CD4-positive, alpha-beta T cell treated with Interleukin-15 for 4 hours (primary cell): ENCODE data around the gene UBE2U.
"Not testable (repeated sequence)": the region's sequence is repeated elsewhere in the genome, so short reads cannot be mapped to it uniquely, and the experiment has no call there.

ENCODE experiments used
- DNase-seq: peaks from one replicate; pipeline ENCODE4 v3.0.0-alpha.2; 2020; ENCODE audit warnings: low spot score

UBE2U gene

DNA sequence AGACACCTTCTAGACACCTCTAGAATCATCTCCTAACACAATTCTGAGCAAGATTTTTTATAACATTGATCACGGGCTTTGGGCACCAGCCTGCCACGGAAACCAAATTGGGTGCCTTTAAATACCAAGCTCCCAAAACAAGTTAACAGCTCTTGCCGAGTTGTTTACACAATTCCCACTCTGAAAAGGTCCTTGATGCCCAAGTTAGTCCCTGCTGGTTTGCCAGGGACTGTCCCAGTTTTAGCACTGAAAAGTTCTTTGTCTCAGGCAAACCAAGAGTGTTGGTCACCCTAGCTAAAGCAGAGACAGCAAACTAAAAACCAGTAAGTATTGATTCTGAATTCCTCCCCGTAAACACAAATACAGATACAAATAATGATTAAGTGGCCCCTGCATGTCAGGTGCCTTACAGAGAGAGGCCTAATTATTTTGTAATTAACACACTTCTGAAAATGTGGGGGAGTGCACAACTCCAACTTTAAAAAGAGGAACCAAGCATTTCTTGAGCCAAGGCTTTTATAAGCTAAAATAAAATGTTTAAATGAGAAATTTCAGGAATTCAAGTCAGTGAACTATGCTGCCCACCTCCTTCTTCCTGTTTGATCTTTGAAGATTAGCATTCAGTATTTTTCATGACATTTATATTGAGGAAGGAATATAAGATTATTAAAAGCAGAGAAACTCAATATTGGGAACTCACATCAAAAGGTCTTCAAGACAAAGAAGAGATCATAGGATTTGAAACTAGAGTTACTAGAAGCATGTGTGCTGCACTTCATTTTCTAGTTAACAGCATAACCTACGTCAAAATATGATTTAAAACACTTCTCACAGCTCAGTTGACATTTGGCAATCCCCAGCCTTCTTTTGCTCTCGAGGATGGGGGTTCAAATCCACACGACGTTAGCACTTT, 9.0 kb upstream of the UBE2U start:
- DNase-seq, result no peak

DNA sequence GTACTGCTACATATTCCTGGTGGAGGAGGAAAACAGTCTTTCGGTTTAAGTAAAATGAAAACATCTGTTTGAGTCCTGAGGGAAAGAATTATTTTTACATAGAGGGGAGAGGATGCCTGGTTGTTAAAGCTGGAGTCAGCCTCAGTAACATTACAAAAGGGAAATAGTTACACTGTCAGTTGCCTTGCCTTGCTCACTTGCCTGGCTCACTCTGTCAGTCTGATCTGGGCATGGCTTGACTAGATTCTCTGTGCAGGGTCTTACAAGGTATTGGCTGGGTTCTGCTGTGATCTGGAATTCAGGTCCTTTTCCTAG, 8.4 kb upstream of the UBE2U start:
- no peak for DNase-seq

DNA sequence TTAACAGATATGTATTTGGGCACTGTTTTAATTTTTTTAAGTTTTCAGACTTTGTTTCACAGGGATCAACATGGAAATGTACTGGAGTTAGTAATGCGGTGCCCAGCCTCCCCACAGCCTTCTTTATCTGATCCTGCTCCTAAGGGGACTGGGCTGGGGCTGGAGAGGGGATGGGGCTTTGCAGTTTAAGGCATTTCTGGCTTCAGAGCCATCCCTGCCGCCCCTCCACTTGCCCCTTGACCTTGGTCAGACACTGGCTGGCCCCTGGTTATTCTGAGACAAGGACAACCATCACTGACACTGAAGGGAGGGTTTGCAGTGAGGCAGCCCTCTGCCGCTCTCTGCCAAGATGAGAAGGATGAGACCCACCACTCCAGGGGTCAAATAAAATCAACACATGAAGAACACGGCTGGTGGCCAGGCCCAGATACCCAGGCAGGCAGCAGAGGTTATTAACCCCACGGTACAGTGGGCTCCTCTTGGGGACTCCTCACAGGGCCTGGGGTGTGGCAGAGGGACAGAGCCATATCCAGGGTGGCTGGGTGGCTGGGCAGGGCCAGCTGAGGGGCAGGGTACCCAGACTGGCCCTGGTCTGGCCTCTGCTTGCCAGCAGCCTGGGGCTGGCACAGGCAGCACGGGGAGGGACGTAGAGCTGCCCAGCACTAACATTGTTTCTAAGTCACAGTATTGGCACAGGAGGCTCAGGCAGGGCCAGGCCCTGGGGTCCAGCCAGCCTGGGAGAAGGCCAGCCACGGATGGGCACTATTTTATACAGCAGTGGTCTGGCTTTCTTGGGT, 7.2 kb upstream of the UBE2U start:
- DNase-seq, result no peak

DNA sequence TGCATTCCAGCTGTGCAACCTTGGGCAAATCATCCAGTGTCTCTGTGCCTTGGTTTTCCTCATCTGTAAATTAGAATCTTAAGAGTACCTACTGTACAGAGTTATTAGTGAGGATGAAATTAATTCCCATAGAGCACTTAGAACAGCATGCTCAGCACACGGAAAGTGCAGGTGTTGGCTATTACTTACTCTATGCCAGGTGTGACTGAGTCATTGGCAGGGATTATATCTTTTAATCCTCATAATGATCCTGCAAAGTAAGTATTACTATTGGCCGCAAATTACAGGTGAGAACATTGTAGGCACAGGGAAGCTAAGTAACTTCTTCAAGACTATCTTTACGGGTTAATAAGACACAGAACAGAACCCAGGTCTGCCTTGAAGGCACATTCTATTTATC, 6.3 kb upstream of the UBE2U start:
- no peak for DNase-seq

DNA sequence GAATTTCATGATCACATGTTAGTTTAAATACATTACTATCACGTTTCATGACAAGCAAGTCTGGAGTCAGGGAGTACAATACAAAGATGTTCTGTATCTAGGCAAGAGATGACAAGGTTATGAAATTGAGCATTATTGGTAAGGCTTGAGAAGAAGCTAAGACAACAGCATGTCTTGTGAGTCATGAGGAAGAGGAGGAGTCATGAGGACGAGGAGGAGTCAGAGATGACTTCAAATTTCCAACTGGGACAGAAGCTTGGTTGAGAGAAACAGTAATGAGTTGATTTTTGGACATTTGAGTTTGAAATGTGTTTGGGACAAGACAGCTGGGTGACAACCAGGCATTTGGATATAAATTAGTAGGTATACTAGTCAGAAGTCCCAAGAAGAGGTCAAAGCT, 4.3 kb upstream of the UBE2U start:
- no peak for DNase-seq

DNA sequence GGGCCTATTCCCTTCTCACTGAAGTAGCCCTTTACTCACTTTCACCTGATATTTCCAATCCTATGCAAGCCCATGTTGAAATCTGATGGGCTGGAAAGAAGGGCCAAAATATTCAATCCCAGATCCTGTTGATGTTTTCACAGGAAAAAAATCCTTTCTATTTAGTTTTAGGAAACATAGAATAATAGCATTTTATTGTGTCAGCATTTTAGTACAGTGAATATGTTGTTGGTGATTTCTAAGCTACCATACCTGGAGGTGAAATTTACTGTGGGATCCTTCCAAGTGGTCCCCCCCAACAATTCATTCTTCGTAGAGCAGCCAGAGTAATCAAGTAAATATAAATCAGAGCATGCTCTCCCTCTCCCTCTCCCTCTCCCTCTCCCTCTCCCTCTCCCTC, 3.4 kb upstream of the UBE2U start:
- DNase-seq, result no peak

DNA sequence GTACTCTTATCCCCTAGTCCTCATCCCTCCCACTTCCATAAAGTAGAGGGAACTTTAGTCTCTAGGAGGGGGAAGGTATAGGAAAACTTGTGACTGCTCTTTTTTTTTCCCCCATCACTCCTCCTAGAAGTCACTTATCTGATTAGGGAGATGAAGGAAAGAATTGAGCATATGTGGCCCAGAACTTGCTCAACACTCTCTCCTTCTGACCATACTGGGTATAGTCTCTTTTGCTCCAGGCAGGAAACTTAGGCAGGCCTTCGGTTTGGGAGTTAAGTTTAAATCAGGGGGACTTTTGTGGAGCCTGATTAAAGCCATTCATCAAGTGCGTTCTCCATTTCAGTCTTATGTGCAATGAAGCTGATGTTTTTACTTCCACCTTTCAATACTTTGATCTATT, 5.8 kb downstream of the UBE2U start:
- no peak for DNase-seq

DNA sequence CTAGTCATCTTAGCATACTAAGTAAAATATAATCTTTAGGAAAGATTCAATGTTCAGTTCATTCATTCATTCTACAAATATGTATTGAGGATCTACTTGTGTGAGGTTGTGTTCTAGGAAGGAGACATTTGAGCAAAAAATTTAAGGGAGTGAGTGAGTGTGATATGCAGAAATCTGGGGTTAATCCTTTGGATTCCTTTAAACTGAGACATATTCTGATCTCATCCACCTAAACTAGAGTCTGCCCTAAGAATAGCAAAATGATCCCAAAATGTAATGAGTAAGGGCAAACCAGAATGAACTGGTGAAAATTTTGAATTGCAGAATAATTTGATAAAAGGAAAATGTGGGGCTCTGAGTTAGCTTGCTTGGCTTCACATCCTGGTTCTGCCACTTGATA, 8.6 kb downstream of the UBE2U start:
- DNase-seq, result no peak

DNA sequence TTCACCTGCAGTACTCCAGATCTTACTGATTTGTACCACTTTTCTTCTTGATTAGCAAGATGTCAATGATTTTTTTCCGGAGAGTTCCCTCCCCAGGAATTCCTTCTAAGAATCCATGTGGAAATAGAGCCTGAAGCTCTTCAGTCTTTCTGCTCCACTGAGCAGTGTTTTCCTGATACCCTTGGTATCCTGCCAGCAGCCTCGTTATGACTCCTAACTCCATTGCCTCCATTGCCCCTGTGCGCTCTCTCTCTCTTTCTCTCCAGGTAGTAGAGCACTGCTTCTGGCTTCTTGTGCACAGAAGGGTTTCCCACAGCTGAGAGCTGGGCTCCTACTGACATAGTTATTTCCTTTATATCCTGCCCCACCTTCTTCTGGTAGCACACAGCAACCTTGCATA, 12.2 kb downstream of the UBE2U start:
- no peak for DNase-seq

DNA sequence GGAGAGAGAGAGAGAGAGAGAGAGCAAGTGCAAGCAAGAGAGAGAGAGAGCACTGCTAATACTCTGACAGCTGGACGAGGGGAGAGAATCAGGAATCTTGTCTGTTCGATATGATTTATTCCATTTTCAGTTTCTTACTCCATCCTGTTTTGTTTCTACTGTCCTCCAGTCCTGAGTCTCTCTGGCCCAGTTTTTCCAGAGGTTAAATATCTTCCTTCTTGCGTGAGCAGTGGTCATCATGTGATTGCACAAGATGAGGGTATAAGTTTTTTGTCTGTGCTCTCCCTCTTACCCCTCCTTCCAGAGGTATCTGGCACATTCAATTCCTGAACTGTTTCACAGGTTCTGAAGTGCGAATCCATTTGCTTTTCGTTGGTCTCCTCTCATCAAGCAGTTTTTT, 16.8 kb downstream of the UBE2U start:
- no peak for DNase-seq

DNA sequence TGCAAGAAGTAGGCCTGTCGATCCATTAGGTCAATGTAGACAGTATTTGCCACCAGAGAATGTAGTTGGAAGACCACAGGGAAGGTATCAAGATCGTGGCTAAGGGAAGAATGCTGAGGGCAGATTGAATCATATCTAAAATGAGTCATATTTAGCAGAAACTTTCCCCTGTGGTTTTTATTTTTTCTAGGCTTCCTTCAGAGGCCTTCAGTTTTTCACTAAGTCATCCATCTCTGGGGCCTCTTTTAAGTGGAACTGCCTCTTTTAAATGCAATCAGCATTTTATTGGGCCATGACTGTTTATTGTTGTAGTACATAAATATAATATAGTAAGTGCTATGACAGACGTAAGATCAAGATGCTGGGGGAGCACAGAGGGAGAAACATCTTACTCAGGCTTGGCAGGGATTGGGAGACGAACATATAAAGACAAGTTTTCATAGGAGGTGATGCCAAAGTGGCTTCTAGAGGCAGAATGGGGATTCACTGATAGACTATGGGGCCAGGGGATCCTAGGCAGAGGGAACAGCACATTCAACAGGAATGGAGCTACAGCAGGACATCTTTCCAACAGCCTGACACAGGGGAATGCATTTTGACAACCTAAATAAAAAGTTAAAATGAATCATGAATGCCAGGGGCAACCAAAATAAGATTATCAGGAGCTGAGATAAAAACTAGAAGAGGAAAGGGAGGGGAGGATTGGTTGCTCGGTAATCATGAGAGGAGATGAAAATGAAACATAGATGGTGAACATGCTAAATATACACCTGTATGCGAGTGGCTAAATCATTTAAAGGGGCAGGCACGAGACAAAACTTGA, 20.1 kb downstream of the UBE2U start:
- DNase-seq, result no peak

DNA sequence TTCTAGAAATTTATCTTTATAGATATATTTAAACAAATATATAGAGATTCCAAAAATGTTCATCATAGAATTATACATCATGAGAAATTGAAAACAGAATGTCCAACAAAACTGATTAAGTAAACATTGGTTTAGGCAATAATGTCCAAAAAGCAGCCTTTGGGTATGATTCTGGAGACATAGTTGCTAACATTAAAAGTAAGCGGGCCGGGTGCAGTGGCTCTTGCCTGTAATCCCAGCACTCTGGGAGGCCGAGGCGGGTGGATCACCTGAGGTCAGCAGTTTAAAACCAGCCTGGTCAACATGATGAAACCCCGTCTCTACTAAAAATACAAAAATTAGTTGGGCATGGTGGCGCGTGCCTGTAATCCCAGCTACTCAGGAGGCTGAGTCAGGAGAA, 20.8 kb downstream of the UBE2U start:
- DNase-seq, result not testable (repeated sequence)

DNA sequence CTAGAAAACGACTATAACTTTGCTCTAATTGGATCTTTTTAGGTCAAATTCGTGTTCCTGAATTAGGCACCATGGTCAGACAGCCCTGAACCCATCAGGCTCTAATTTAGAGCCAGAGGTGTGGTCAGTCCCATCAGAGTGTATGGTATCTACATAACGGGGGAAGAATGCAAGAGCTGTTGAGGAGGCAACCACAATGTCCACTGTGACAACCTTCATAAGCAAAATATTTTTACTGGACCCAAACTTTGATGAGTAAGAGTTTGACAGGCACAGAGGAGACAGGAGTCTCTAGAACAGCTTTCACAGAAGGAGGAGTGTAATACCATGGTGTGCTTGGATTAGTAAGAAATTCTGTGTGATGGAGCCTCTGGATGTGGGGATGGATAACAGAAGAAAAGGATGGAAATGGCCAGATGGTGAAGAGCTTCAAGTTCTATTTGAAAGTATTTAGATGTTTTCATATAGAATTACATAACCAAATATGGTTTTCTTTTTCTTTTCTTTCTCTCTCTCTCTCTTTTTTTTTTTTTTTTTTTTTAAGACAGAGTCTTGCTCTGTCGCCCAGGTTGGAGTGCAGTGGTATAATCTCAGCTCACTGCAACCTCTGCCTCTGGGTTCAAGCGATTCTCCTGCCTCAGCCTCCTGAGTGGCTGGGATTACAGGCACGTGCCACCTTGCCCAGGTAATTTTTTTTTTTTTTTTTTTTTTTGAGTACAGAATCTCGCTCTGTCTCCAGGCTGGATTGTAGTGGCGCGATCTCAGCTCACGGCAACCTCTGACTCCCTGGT, 24.9 kb downstream of the UBE2U start:
- DNase-seq, result no peak

DNA sequence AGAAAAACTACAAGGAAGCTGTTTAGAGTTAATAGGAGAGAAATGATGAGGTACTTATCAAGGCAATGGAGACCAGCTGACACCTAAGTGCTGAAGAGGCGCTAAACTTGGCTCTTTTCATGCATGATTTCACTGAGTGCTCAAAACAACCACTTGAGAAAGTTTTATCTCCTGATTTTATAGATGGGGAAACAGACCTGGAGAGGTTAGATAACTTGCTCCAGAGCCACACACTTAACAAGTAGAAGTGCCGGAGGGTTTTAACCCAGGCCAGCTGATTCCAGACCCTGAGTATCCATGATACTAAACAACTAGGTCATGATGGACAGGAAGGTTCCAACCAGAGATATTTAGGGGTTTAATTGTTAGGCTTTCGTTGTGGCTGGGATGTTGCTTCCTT, 25.9 kb downstream of the UBE2U start:
- no peak for DNase-seq

DNA sequence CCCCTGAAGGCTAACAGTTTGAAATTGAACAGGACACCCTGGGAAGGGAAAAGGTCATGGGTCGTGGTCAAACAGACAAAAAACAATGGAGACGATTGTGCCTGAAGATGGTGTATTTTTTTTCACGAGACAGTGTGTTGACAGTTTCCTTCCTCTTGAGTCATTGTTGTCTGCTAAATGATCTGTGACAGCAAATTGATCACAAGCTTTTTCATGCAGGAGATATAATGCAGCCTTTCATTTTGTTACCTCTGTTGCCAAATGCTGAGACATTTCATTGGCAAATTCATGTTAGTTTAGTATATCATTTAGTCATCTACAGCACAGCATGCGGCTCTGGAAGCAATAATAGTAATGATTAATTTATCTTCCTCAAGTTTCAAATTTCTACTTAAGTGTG, 27.7 kb downstream of the UBE2U start:
- no peak for DNase-seq

DNA sequence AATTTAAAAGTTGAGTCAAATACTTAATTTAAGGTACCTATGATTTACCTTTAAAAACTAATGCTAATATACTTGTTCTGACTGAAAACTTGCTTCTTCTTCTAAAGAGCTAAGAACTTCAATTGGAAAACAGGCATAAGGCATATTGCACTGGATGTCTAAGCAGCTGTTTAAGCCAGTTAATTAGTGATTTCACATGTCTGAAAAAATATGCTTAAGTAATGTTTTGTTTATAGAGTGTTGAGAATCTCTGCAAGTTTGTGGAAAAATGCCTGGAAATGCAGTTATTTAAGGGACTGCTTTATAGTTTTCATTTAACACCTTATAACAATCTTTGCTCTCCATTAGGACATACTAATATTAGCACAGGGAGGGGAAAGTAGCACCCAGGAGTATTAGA, 28.2 kb downstream of the UBE2U start:
- DNase-seq, result no peak

DNA sequence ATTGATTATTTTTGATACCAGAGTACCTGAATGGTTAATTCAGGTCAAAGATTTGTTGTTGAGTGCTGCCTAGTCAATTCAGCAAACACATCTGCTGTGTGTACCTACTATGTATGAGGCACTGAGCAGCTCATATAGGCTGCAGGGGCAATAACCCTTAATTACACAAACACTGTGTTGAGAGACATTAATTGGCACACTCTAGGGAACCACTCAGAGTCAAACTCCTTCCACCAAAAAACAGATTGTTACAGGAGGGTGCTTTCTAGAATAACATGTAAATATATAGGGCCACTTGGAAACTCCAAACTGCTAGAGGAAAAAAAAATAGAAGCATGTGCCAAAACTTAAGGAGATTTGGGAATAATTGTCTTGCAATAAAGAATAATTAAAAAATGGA, 31.3 kb downstream of the UBE2U start:
- no peak for DNase-seq

DNA sequence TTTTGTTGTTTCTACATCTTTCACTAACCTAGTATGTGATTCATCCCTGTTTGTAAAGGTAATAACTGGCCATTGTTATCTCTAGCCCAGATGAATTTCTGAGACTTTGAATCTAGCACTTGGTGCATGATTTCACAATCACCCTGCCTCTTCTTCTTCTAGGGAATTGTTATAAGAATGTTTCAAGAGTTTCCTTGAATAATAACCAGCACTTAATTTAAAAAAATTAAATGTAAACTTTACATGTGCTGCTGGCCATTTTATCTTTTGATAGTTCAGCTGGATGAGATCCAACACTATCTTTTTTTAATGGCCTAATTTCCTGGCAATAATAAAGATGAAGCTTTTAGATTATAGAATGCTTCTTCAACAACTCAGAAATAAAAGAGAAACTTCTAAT, 31.8 kb downstream of the UBE2U start:
- DNase-seq, result no peak

DNA sequence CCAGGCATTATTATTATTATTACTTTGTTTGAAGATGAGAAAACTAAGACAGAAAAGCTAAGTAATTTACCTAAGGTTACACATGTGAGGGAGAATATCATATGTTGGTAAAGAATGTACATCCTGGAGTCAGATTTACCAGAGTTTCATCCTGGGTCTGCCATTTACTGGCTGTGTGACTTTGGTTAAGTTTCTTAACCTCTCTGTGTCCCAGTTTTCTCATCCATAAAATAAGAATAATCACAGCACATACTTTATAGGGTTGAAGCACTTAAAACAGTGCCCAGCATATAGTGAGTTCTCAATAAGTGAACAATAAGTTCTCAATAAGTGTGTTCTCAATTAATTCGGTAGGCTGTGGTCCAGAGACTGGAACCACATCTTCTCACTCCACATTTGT, 32.5 kb downstream of the UBE2U start:
- no peak for DNase-seq

DNA sequence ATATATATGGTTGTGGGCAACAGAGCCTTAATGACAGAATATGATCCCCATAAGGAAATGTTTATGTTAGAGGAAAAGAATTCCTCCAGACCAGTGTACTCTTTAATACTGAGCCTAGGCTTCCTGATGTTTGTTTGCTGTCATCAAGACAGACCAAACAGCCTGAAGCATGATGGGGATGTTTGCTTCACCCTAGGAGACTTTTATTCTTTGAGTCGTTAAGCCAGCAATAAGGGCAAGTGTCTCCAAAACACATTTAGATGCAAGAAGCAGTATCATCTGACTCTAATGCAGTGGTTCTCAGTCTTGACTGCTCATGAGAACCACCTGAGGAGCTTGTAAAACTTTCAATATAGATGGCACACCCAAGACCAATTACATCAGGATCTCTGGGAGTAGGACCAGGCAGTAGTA, 33.1 kb downstream of the UBE2U start:
- DNase-seq, result no peak

DNA sequence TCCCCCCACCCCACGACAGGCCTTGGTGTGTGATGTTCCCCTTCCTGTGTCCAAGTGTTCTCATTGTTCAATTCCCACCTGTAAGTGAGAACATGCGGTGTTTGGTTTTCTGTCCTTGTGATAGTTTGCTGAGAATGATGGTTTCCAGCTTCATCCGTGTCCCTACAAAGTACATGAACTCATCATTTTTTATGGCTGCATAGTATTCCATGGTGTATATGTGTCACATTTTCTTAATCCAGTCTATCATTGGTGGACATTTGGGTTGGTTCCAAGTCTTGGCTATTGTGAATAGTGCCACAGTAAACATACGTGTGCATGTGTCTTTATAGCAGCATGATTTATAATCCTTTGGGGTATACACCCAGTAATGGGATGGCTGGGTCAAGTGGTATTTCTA, 36.1 kb downstream of the UBE2U start:
- DNase-seq, result not testable (repeated sequence)

DNA sequence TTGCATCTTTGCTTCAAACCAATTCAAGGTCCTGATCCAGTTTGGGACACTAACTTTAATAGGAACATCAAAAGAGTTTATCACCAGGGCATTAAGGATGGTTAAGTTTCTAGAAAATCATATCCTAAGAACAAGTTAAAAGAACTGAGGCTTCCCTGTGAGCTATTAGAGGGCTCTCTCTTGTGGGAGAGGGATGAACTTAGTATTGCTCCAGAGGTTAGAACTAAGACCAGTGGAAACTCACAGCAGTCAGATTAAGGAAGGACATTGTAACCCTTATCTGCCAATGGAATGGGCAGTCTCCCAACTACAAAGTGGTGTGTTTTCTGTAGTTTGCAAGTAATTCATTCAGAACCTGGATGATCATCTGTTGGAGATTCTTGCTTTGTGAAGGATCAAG, 36.8 kb downstream of the UBE2U start:
- no peak for DNase-seq
